ENCODE measurements around the gene CC2D1B. TPM values are rescaled to one million over a fixed set of nuclear protein-coding genes. Genes with fewer than 3 reads are reported as not detected.

The CC2D1B gene
- total and polyA plus RNA-seq, 2 of the 4 experiments (the other 2 are of a cell fraction), result 16.9 to 17.2 TPM

DNA sequence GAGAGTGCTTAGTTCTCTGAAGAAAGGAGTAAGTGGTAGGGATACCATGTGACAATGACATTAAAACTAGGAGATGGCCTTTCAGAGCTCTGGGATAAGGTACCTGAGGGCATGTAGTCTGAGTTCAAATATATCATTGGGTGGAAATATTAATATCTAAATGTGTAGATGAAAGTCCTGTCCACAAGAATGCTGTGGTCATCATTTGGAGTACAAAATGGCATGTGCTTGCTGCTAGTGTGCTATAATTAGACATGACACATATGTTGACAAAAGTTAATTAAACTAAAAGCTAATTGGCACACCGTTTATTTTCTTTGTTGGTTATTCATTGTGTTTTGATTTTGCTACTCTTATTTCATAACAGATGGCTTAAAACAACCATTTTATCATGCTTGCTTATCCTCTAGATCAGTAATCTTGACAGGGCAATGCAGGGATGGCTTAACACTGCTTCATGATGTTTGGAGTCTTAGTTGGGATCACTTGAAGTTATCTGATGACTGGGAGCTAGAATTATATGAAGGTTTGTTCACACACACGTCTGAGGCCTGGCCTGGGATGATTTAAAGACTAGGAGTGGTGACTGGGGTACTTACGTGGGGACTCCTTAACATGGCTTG lies 31.0 kb downstream of the CC2D1B start:
- no peak overlapping the region for H3K4ac ChIP-seq (ENCODE audit: low read depth, low read length)
- no peak overlapping the region for H3K9ac ChIP-seq (ENCODE audit: low read depth, low read length)
- H3K79me1 ChIP-seq (ENCODE audit: low read depth in 1 of 2, low read length in 2 of 2), result no peaks in the 10 kb centered on the region
- H3K18ac ChIP-seq (ENCODE audit: low read depth, low read length), result no peak overlapping the region
- H4K91ac ChIP-seq (ENCODE audit: insufficient read depth, low read depth, low read length), result no peak overlapping the region
- no peak overlapping the region for H4K8ac ChIP-seq (ENCODE audit: low read depth in 2 of 2, low read length in 2 of 2)
- H3K27ac ChIP-seq (ENCODE audit: insufficient read depth, low read length), result no peak overlapping the region
- H3K9me1 ChIP-seq (ENCODE audit: insufficient read depth, low read length), result peaks cover 2% of the 10 kb centered on the region; the same call in 1 of the 2 replicates
- H3K9me3 ChIP-seq (ENCODE audit: control insufficient read depth, insufficient read depth, low read length), result no peaks in the 10 kb centered on the region
- H3K4me1 ChIP-seq (ENCODE audit: control insufficient read depth, insufficient read depth, low read length), result no peaks in the 10 kb centered on the region
- POLR2A ChIA-PET (ENCODE audit: unreplicated experiment), result no interaction called here
- no peaks in the 10 kb centered on the region for H4K20me1 ChIP-seq (ENCODE audit: insufficient read depth, low read length)
- dilution Hi-C loops (cut with HindIII; ENCODE audit: low sequenced_read_pairs, unreplicated experiment), result no loop called here
- DNase-seq (no peak), ATAC-seq (ENCODE audit: low read depth) (no peak)
- no peak overlapping the region for H2BK15ac ChIP-seq (ENCODE audit: low read depth, low read length)
- H2AK9ac ChIP-seq (replicated peaks; ENCODE audit: low read depth, low read length, poor library complexity), result no peak overlapping the region
- no peak overlapping the region for H2BK120ac ChIP-seq (ENCODE audit: low read depth, low read length)
- H3K4me3 ChIP-seq (ENCODE audit: insufficient read depth, low read depth, low read length), result no peak overlapping the region
- H2AK5ac ChIP-seq (ENCODE audit: low read depth, low read length), result no peak overlapping the region
- H3K14ac ChIP-seq (replicated peaks; ENCODE audit: low read depth, low read length), result no peak overlapping the region
- no peak overlapping the region for H3K56ac ChIP-seq (ENCODE audit: extremely low read depth, insufficient read depth, low read length)
- H3K27me3 ChIP-seq (ENCODE audit: control insufficient read depth, insufficient read depth, low read length), result no peaks in the 10 kb centered on the region
- TF ChIP-seq CHD1 (IDR thresholded peaks at IDR 0.05; ENCODE audit: low read depth, low read length), result no peak
- no peak for TF ChIP-seq POLR2A (IDR thresholded peaks at IDR 0.05; ENCODE audit: low read depth, low read length)
- no peak for TF ChIP-seq NFE2L2 (IDR thresholded peaks at IDR 0.05; ENCODE audit: low read depth, low read length)
- TF ChIP-seq MAZ (IDR thresholded peaks at IDR 0.05; ENCODE audit: borderline replicate concordance, low read depth, low read length), result no peak
- TF ChIP-seq, protein P1, sequence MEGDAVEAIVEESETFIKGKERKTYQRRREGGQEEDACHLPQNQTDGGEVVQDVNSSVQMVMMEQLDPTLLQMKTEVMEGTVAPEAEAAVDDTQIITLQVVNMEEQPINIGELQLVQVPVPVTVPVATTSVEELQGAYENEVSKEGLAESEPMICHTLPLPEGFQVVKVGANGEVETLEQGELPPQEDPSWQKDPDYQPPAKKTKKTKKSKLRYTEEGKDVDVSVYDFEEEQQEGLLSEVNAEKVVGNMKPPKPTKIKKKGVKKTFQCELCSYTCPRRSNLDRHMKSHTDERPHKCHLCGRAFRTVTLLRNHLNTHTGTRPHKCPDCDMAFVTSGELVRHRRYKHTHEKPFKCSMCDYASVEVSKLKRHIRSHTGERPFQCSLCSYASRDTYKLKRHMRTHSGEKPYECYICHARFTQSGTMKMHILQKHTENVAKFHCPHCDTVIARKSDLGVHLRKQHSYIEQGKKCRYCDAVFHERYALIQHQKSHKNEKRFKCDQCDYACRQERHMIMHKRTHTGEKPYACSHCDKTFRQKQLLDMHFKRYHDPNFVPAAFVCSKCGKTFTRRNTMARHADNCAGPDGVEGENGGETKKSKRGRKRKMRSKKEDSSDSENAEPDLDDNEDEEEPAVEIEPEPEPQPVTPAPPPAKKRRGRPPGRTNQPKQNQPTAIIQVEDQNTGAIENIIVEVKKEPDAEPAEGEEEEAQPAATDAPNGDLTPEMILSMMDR (conservative IDR thresholded peaks at IDR 0.05; ENCODE audit: low read depth, low read length), result no peak
- TF ChIP-seq, protein P2, sequence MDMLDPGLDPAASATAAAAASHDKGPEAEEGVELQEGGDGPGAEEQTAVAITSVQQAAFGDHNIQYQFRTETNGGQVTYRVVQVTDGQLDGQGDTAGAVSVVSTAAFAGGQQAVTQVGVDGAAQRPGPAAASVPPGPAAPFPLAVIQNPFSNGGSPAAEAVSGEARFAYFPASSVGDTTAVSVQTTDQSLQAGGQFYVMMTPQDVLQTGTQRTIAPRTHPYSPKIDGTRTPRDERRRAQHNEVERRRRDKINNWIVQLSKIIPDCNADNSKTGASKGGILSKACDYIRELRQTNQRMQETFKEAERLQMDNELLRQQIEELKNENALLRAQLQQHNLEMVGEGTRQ (IDR thresholded peaks at IDR 0.05; ENCODE audit: low read depth, low read length), result no peak
- TF ChIP-seq SMC3 (IDR thresholded peaks at IDR 0.05; ENCODE audit: low read depth, low read length), result no peak
- no peak for TF ChIP-seq MXI1 (IDR thresholded peaks at IDR 0.05; ENCODE audit: borderline replicate concordance, low read depth, low read length)
- no peak for TF ChIP-seq FOS (IDR thresholded peaks at IDR 0.05; ENCODE audit: low read depth, low read length)
- TF ChIP-seq, protein P3, sequence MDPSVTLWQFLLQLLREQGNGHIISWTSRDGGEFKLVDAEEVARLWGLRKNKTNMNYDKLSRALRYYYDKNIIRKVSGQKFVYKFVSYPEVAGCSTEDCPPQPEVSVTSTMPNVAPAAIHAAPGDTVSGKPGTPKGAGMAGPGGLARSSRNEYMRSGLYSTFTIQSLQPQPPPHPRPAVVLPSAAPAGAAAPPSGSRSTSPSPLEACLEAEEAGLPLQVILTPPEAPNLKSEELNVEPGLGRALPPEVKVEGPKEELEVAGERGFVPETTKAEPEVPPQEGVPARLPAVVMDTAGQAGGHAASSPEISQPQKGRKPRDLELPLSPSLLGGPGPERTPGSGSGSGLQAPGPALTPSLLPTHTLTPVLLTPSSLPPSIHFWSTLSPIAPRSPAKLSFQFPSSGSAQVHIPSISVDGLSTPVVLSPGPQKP (IDR thresholded peaks at IDR 0.05; ENCODE audit: borderline replicate concordance, low read depth, low read length), result no peak
- no peak for TF ChIP-seq CEBPB (IDR thresholded peaks at IDR 0.05; ENCODE audit: low read depth, low read length)
- TF ChIP-seq RFX5 (IDR thresholded peaks at IDR 0.05; ENCODE audit: low read depth, low read length), result no peak
- no peak for TF ChIP-seq RCOR1 (IDR thresholded peaks at IDR 0.05; ENCODE audit: insufficient replicate concordance, low read length)
- TF ChIP-seq BHLHE40 (IDR thresholded peaks at IDR 0.05; ENCODE audit: low read depth, low read length), result no peak
- no peak for TF ChIP-seq RAD21 (IDR thresholded peaks at IDR 0.05; ENCODE audit: low read length)
- TF ChIP-seq MAFK (IDR thresholded peaks at IDR 0.05; ENCODE audit: low read depth, low read length), result no peak
- CTCF ChIA-PET, result interaction anchor here (0.8 kb wide), 1 partner anchor 10 kb away, joined by 3 read pairs; no protein-coding TSS in a partner anchor
- H3K4me2 ChIP-seq (ENCODE audit: low read depth, low read length), result no peak overlapping the region
- H2BK20ac ChIP-seq (ENCODE audit: low read depth, low read length), result no peak overlapping the region
- intact Hi-C loops (cut with micrococcal nuclease), result no loop called here
- H3K23ac ChIP-seq (ENCODE audit: low read depth, low read length), result no peak overlapping the region
- H2BK5ac ChIP-seq (ENCODE audit: low read depth, low read length, poor library complexity, severe bottlenecking), result no peak overlapping the region
- no CpG with 5 or more reads among the region's 3 CpGs for WGBS, 2 experiments (ENCODE audit: extremely low coverage in 2 of 2, insufficient read length in 1 of 2)
- no peaks in the 10 kb centered on the region for H3K36me3 ChIP-seq (ENCODE audit: control insufficient read depth, insufficient read depth, low read length)
- H2AFZ ChIP-seq (replicated peaks; ENCODE audit: low read length, poor library complexity), result no peak overlapping the region
- no peak overlapping the region for H4K5ac ChIP-seq (ENCODE audit: low read depth, low read length)
- in situ Hi-C loops (cut with MboI; ENCODE audit: low sequenced_read_pairs), result no loop called here
- no TSS peak for BruUV-seq (replicated peaks)

All from IMR-90 (cell line).